Gastroesophageal sphincter (tissue), 4 donors: ENCODE results near the gene PSMD4. TPM values are rescaled to one million over a fixed set of nuclear protein-coding genes. Genes with fewer than 3 reads are reported as not detected.

Source experiments
- ATAC-seq: fragments of 150-250 bp; one replicate; pipeline ENCODE4 v1.9.1; 2016; ENCODE audit warnings: mild to moderate bottlenecking, moderate library complexity
- H3K27ac ChIP-seq, 4 donors: fragments of 200-600 bp; sonication (generic) in 3 of 4; 1 replicate in 3 of 4; 2 replicates in 1 of 4; pipeline ENCODE4 v1.5.1; 2016 to 2019
- H3K27me3 ChIP-seq: fragments of 200-600 bp; sonication (generic); one replicate; pipeline ENCODE4 v1.5.1; 2019
- H3K36me3 ChIP-seq, 2 donors: fragments of 200-600 bp; sonication (generic); one replicate each; pipeline ENCODE4 v1.5.1; 2019; ENCODE audit warnings: control low read depth in 1 of 2
- H3K4me1 ChIP-seq, 3 donors: fragments of 200-600 bp; sonication (generic); 1 replicate in 2 of 3; 2 replicates in 1 of 3; pipeline ENCODE4 v1.5.1; 2016 to 2019; ENCODE audit warnings: control low read depth in 2 of 3
- H3K4me3 ChIP-seq, 2 donors: fragments of 200-600 bp; sonication (generic); one replicate each; pipeline ENCODE4 v1.5.1; 2019; ENCODE audit warnings: mild to moderate bottlenecking in 1 of 2, moderate library complexity in 1 of 2
- H3K9me3 ChIP-seq, 3 donors: fragments of 200-600 bp; sonication (generic); one replicate each; pipeline ENCODE4 v1.5.1; 2017 to 2019; ENCODE audit warnings: control low read depth in 2 of 3
- CTCF ChIP-seq, 4 experiments: fragments of 200-600 bp in 2 of 4; fragments of 450-650 bp in 2 of 4; sonication (generic) in 1 of 4; IDR thresholded peaks; one replicate each; pipeline ENCODE4 v1.5.1; 2017 to 2019; ENCODE audit warnings: antibody characterized with exemption in 4 of 4, mild to moderate bottlenecking in 2 of 4, moderate library complexity in 2 of 4
- EP300 ChIP-seq: sonication (generic); formaldehyde crosslinking; IDR thresholded peaks from one replicate; pipeline ENCODE4 v1.6.1; 2017; ENCODE audit warnings: antibody characterized with exemption, mild to moderate bottlenecking
- POLR2A ChIP-seq, 2 donors: fragments of 450-650 bp; IDR thresholded peaks; one replicate each; pipeline ENCODE4 v1.6.1; 2017; ENCODE audit warnings: antibody characterized with exemption in 2 of 2, mild to moderate bottlenecking in 2 of 2, moderate library complexity in 1 of 2
- POLR2AphosphoS5 ChIP-seq: sonication (generic); formaldehyde crosslinking; IDR thresholded peaks from one replicate; pipeline ENCODE4 v1.6.1; 2017; ENCODE audit warnings: antibody characterized with exemption
- WGBS, 2 donors: methylation state at CpG; one replicate each; pipeline ENCODE4 v1.1.5; 2018; ENCODE audit warnings: low coverage in 1 of 2; 5-methylcytosine and 5-hydroxymethylcytosine counted together
- total RNA-seq, 4 donors: library from RNA; depleted of rRNA; stranded (reverse); fragments of >200 nt; gene quantifications; one replicate each; pipeline ENCODE4 v1.1.0, GENCODE V29; 2016

The PSMD4 gene
- total RNA-seq, 4 donors from 2014 or later = 163 to 184 (median 171) TPM

- peaks cover 0 to 25% of the 10 kb centered on the region in 2 donors for H3K36me3 ChIP-seq
- TF ChIP-seq POLR2AphosphoS5 (peak; percentile 58), EP300 (no peak), POLR2A (IDR thresholded peaks at IDR 0.05) (peak; percentile 65 to 79), CTCF (IDR thresholded peaks at IDR 0.05) (no peak)
- ATAC-seq = peak; percentile 92
- no peaks in the 10 kb centered on the region for H3K27me3 ChIP-seq
- peak within 1 kb of the TSS; percentile 95 to 97 (median 96) for H3K27ac ChIP-seq
- WGBS, 2 donors = 0 to 2% methylated on average over 3 to 27 of the region's 74 CpGs
- H3K4me3 ChIP-seq = peak within 1 kb of the TSS; percentile 68 to 93
- H3K9me3 ChIP-seq = no peaks in the 10 kb centered on the region
- peaks cover 0 to 29% (median 9%) of the 10 kb centered on the region in 3 donors for H3K4me1 ChIP-seq
Observed at GRCh38 chr1:151281969-151282882, 27.7 kb downstream of the PSMD4 start, which contains the start of gene ZNF687. Gene ZNF687, plus strand, starts transcription at chr1:151282299. Its CDS starts 3,993 bp downstream, at chr1:151286292.

- TF ChIP-seq EP300 (no peak), POLR2AphosphoS5 (no peak), CTCF (IDR thresholded peaks at IDR 0.05) (no peak), POLR2A (IDR thresholded peaks at IDR 0.05) (no peak)
- Histone ChIP-seq H3K27me3 (no peaks in the 10 kb centered on the region), H3K9me3 (no peaks in the 10 kb centered on the region), H3K27ac (peak overlapping the region; percentile 48 to 97 (median 96)), H3K4me1 (peaks cover 0 to 29% (median 9%) of the 10 kb centered on the region in 3 donors), H3K36me3 (peaks cover 0 to 34% of the 10 kb centered on the region in 2 donors), H3K4me3 (peak overlapping the region; percentile 63 to 93)
- ATAC-seq = no peak
- no CpG with 5 or more reads among the region's 44 CpGs for WGBS, 2 donors
Observed at GRCh38 chr1:151282883-151283725, 28.6 kb downstream of the PSMD4 start.

GRCh38 chr1:151284013-151284577 is 29.6 kb downstream of the PSMD4 start:
- Histone ChIP-seq H3K36me3 (peaks cover 0 to 44% of the 10 kb centered on the region in 2 donors), H3K4me1 (peaks cover 0 to 37% (median 9%) of the 10 kb centered on the region in 3 donors), H3K27ac (peak overlapping the region in 3 of 4 donors; percentile 96 to 97 (median 97)), H3K27me3 (no peaks in the 10 kb centered on the region), H3K9me3 (no peaks in the 10 kb centered on the region), H3K4me3 (peak overlapping the region in 1 of 2 donors; percentile 93)
- WGBS, 2 donors = 20 to 52% methylated on average over 1 to 2 of the region's 2 CpGs
- no peak for TF ChIP-seq POLR2AphosphoS5
- no peak for TF ChIP-seq EP300
- TF ChIP-seq CTCF (IDR thresholded peaks at IDR 0.05) = no peak
- no peak for TF ChIP-seq POLR2A (IDR thresholded peaks at IDR 0.05)
- no peak for ATAC-seq

GRCh38 chr1:151286619-151287340 is 32.2 kb downstream of the PSMD4 start:
- ATAC-seq = no peak
- TF ChIP-seq POLR2AphosphoS5 = no peak
- no peak for TF ChIP-seq CTCF (IDR thresholded peaks at IDR 0.05)
- no peak for TF ChIP-seq POLR2A (IDR thresholded peaks at IDR 0.05)
- TF ChIP-seq EP300 = no peak
- 60 to 71% methylated on average over 4 to 5 of the region's 10 CpGs for WGBS, 2 donors
- Histone ChIP-seq H3K27me3 (no peaks in the 10 kb centered on the region), H3K4me1 (peaks cover 0 to 41% (median 9%) of the 10 kb centered on the region in 3 donors), H3K9me3 (no peaks in the 10 kb centered on the region), H3K4me3 (no peak overlapping the region), H3K36me3 (peaks cover 0 to 71% of the 10 kb centered on the region in 2 donors), H3K27ac (no peak overlapping the region)
